ENCODE measurements around the gene COX4I2.
"Not testable (repeated sequence)": the region's sequence is repeated elsewhere in the genome, so short reads cannot be mapped to it uniquely, and the experiment has no call there.

COX4I2 gene

GRCh38 chr20:31643522-31643921 is 5.8 kb downstream of the COX4I2 start:
- no peak overlapping the region for H2BK12ac ChIP-seq (ENCODE audit: low read length)
- H3K79me2 ChIP-seq (ENCODE audit: control insufficient read depth, insufficient read depth, low read length, poor library complexity): no peaks in the 10 kb centered on the region
- H2AK5ac ChIP-seq (ENCODE audit: low read length): no peak overlapping the region
- no peak overlapping the region for H3K27ac ChIP-seq (ENCODE audit: low read depth, low read length)
- H2BK120ac ChIP-seq (ENCODE audit: insufficient read depth, low read length, poor library complexity): no peak overlapping the region
- no peak overlapping the region for H2AFZ ChIP-seq (ENCODE audit: insufficient read depth, low read length, poor library complexity)
- H3K14ac ChIP-seq (ENCODE audit: low read length): no peak overlapping the region
- H3K4ac ChIP-seq (ENCODE audit: low read depth, low read length): no peak overlapping the region
- H3K18ac ChIP-seq (ENCODE audit: low read length): no peak overlapping the region
- H4K91ac ChIP-seq (ENCODE audit: low read depth, low read length): no peak overlapping the region
- H4K12ac ChIP-seq (ENCODE audit: low read depth, low read length): no peak overlapping the region
- no peaks in the 10 kb centered on the region for H3K27me3 ChIP-seq (ENCODE audit: insufficient read depth, low read length)
- no peak overlapping the region for H3K23ac ChIP-seq (ENCODE audit: low read length)
- H3K9me3 ChIP-seq (ENCODE audit: insufficient read depth, low read depth, low read length): peaks cover 1% of the 10 kb centered on the region
- H3K4me3 ChIP-seq (ENCODE audit: low read depth, low read length): no peak overlapping the region
- H3K4me1 ChIP-seq (ENCODE audit: control insufficient read depth in 1 of 2, insufficient read depth in 2 of 2, low read length in 2 of 2): peaks cover 3 to 6% of the 10 kb centered on the region in 2 experiments
- no peak overlapping the region for H3K9ac ChIP-seq (ENCODE audit: low read length)
- no peak overlapping the region for H2BK5ac ChIP-seq (ENCODE audit: low read depth, low read length, poor library complexity)
- no peaks in the 10 kb centered on the region for H3K36me3 ChIP-seq (ENCODE audit: control insufficient read depth in 1 of 2, insufficient read depth in 2 of 2, low read length in 2 of 2)
- no peak for DNase-seq
- no peak overlapping the region for H4K8ac ChIP-seq (ENCODE audit: low read depth, low read length)
- no peaks in the 10 kb centered on the region for H3K79me1 ChIP-seq (ENCODE audit: low read length)
- no CpG with 5 or more reads among the region's 4 CpGs for WGBS (ENCODE audit: extremely low coverage, insufficient coverage, insufficient read length)
- H3K4me2 ChIP-seq (ENCODE audit: low read length): no peak overlapping the region

- H3K79me1 ChIP-seq (ENCODE audit: low read length): no peaks in the 10 kb centered on the region
- H4K12ac ChIP-seq (ENCODE audit: low read depth, low read length): no peak overlapping the region
- no peak overlapping the region for H4K8ac ChIP-seq (ENCODE audit: low read depth, low read length)
- no peak overlapping the region for H3K4me2 ChIP-seq (ENCODE audit: low read length)
- H3K23ac ChIP-seq (ENCODE audit: low read length): no peak overlapping the region
- no peak overlapping the region for H3K4me3 ChIP-seq (ENCODE audit: low read depth, low read length)
- H3K14ac ChIP-seq (ENCODE audit: low read length): no peak overlapping the region
- no peak overlapping the region for H2AFZ ChIP-seq (ENCODE audit: insufficient read depth, low read length, poor library complexity)
- no peak overlapping the region for H2BK5ac ChIP-seq (ENCODE audit: low read depth, low read length, poor library complexity)
- no peak overlapping the region for H3K27ac ChIP-seq (ENCODE audit: low read depth, low read length)
- no peaks in the 10 kb centered on the region for H3K79me2 ChIP-seq (ENCODE audit: control insufficient read depth, insufficient read depth, low read length, poor library complexity)
- H4K91ac ChIP-seq (ENCODE audit: low read depth, low read length): no peak overlapping the region
- H3K4ac ChIP-seq (ENCODE audit: low read depth, low read length): no peak overlapping the region
- H3K18ac ChIP-seq (ENCODE audit: low read length): no peak overlapping the region
- H3K9me3 ChIP-seq (ENCODE audit: insufficient read depth, low read depth, low read length): peaks cover 1% of the 10 kb centered on the region
- H2BK120ac ChIP-seq (ENCODE audit: insufficient read depth, low read length, poor library complexity): no peak overlapping the region
- no peak for DNase-seq
- H2BK12ac ChIP-seq (ENCODE audit: low read length): no peak overlapping the region
- H3K36me3 ChIP-seq (ENCODE audit: control insufficient read depth in 1 of 2, insufficient read depth in 2 of 2, low read length in 2 of 2): no peaks in the 10 kb centered on the region
- H3K9ac ChIP-seq (ENCODE audit: low read length): no peak overlapping the region
- H3K27me3 ChIP-seq (ENCODE audit: insufficient read depth, low read length): no peaks in the 10 kb centered on the region
- no CpG with 5 or more reads among the region's 8 CpGs for WGBS (ENCODE audit: extremely low coverage, insufficient coverage, insufficient read length)
- H3K4me1 ChIP-seq (ENCODE audit: control insufficient read depth in 1 of 2, insufficient read depth in 2 of 2, low read length in 2 of 2): no peaks in the 10 kb centered on the region
- H2AK5ac ChIP-seq (ENCODE audit: low read length): no peak overlapping the region
These were observed 7.0 kb downstream of the COX4I2 start for GRCh38 chr20:31644701-31645100.

DNA sequence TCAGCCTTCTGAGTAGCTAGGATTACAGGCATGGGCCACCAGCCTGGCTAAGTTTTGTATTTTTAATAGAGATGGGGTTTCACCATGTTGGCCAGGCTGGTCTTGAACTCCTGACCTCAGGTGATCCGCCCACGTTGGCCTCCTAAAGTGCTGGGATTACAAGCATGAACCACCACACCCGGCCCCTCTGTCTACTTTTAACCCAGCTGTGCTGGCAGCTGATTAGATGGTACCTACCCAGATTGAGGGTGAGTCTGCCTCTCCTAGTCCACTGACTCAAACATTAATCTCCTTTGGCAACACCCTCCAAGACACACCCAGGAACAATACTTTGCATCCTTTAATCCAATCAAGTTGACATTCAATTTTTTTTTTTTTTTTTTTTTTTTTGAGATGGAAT is 10.4 kb downstream of the COX4I2 start:
- not testable (repeated sequence) for H2BK5ac ChIP-seq (ENCODE audit: low read depth, low read length, poor library complexity); H3K27me3 ChIP-seq (ENCODE audit: insufficient read depth, low read length); H3K9me3 ChIP-seq (ENCODE audit: insufficient read depth, low read depth, low read length); H3K27ac ChIP-seq (ENCODE audit: low read depth, low read length); H4K91ac ChIP-seq (ENCODE audit: low read depth, low read length); DNase-seq; H3K79me1 ChIP-seq (ENCODE audit: low read length); H3K79me2 ChIP-seq (ENCODE audit: control insufficient read depth, insufficient read depth, low read length, poor library complexity); H3K4ac ChIP-seq (ENCODE audit: low read depth, low read length); H2BK12ac ChIP-seq (ENCODE audit: low read length); H2AFZ ChIP-seq (ENCODE audit: insufficient read depth, low read length, poor library complexity); H3K4me2 ChIP-seq (ENCODE audit: low read length); H2AK5ac ChIP-seq (ENCODE audit: low read length); H4K12ac ChIP-seq (ENCODE audit: low read depth, low read length); H3K23ac ChIP-seq (ENCODE audit: low read length); H3K9ac ChIP-seq (ENCODE audit: low read length); H3K18ac ChIP-seq (ENCODE audit: low read length); H3K36me3 ChIP-seq (ENCODE audit: control insufficient read depth in 1 of 2, insufficient read depth in 2 of 2, low read length in 2 of 2); H4K8ac ChIP-seq (ENCODE audit: low read depth, low read length); H3K4me3 ChIP-seq (ENCODE audit: low read depth, low read length); H3K4me1 ChIP-seq (ENCODE audit: control insufficient read depth in 1 of 2, insufficient read depth in 2 of 2, low read length in 2 of 2); H2BK120ac ChIP-seq (ENCODE audit: insufficient read depth, low read length, poor library complexity); H3K14ac ChIP-seq (ENCODE audit: low read length)
- WGBS (ENCODE audit: extremely low coverage, insufficient coverage, insufficient read length): no CpG with 5 or more reads among the region's 3 CpGs

DNA sequence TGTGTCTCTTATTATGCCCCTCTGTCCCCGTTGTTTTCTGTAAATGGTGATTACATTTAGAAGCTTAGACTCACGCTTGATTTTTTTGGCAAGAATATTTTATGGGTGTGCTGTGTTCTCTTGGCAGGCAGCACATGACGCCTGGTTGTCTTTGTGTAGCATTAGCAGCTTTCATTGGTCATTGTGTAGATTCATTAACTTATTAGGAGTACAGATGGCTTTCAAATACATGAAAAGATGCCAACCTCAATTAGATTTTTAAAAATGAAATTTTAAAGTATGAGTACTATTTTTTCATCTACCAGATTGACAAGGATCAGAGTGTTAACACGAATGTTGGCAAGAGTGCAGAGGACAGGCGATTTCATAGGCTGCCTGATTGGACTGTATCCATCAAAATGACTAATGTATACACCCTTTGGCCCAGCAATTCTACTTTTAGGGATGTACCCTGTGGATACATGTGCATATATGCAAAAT is 15.2 kb downstream of the COX4I2 start:
- H2AK5ac ChIP-seq (ENCODE audit: low read length): no peak overlapping the region
- H3K4ac ChIP-seq (ENCODE audit: low read depth, low read length): no peak overlapping the region
- no peaks in the 10 kb centered on the region for H3K79me1 ChIP-seq (ENCODE audit: low read length)
- no peaks in the 10 kb centered on the region for H3K27me3 ChIP-seq (ENCODE audit: insufficient read depth, low read length)
- no peak overlapping the region for H4K91ac ChIP-seq (ENCODE audit: low read depth, low read length)
- no peaks in the 10 kb centered on the region for H3K79me2 ChIP-seq (ENCODE audit: control insufficient read depth, insufficient read depth, low read length, poor library complexity)
- no peak overlapping the region for H3K9ac ChIP-seq (ENCODE audit: low read length)
- H4K8ac ChIP-seq (ENCODE audit: low read depth, low read length): no peak overlapping the region
- H3K23ac ChIP-seq (ENCODE audit: low read length): no peak overlapping the region
- H2BK120ac ChIP-seq (ENCODE audit: insufficient read depth, low read length, poor library complexity): no peak overlapping the region
- no peak overlapping the region for H3K27ac ChIP-seq (ENCODE audit: low read depth, low read length)
- no peak overlapping the region for H2AFZ ChIP-seq (ENCODE audit: insufficient read depth, low read length, poor library complexity)
- no peak overlapping the region for H3K4me3 ChIP-seq (ENCODE audit: low read depth, low read length)
- no peak for DNase-seq
- no peak overlapping the region for H3K4me2 ChIP-seq (ENCODE audit: low read length)
- H2BK5ac ChIP-seq (ENCODE audit: low read depth, low read length, poor library complexity): no peak overlapping the region
- no peak overlapping the region for H3K18ac ChIP-seq (ENCODE audit: low read length)
- no peak overlapping the region for H2BK12ac ChIP-seq (ENCODE audit: low read length)
- no peak overlapping the region for H4K12ac ChIP-seq (ENCODE audit: low read depth, low read length)
- no CpG with 5 or more reads among the region's 5 CpGs for WGBS (ENCODE audit: extremely low coverage, insufficient coverage, insufficient read length)
- H3K14ac ChIP-seq (ENCODE audit: low read length): no peak overlapping the region
- H3K4me1 ChIP-seq (ENCODE audit: control insufficient read depth in 1 of 2, insufficient read depth in 2 of 2, low read length in 2 of 2): no peaks in the 10 kb centered on the region
- H3K36me3 ChIP-seq (ENCODE audit: control insufficient read depth in 1 of 2, insufficient read depth in 2 of 2, low read length in 2 of 2): no peaks in the 10 kb centered on the region
- H3K9me3 ChIP-seq (ENCODE audit: insufficient read depth, low read depth, low read length): no peaks in the 10 kb centered on the region
